ENCODE measurements around the gene HEXB. TPM values are rescaled to one million over a fixed set of nuclear protein-coding genes. Genes with fewer than 3 reads are reported as not detected.

HEXB gene
- total RNA-seq (2021; fragmentation: NEBNext Ultra II Directional; extraction: Animal tissue kit (Norgen Biotek cat#: 25700)) (69.2 and 73.4 TPM in 2 replicates), polyA plus RNA-seq (2011; rRNA removed) (38.1 and 39.7 TPM in 2 replicates), polyA minus RNA-seq (2011; rRNA and poly(A)+ RNA removed) (23.6 and 32.0 TPM in 2 replicates)
- 55.6 TPM for polyA plus RNA-seq (2011; cell fraction: cytosol; rRNA removed)
- polyA plus RNA-seq (2011; cell fraction: nucleus; rRNA removed), result 42.6 TPM
- 55.2 to 73.8 TPM (median 57.7 TPM) in 4 replicates for polyA plus RNA-seq (2012, experiment 1 of 2)
- 10.1 TPM for polyA plus RNA-seq (2012, experiment 2 of 2)
- polyA plus RNA-seq (2013, experiment 1 of 2), result 84.9 TPM
- 93.4 TPM for polyA plus RNA-seq (2013, experiment 2 of 2)
- 18.1 TPM for polyA minus RNA-seq (2011; cell fraction: cytosol; rRNA and poly(A)+ RNA removed)
- polyA minus RNA-seq (2011; cell fraction: nucleus; rRNA and poly(A)+ RNA removed), result 34.0 TPM
- long read RNA-seq, experiment 1, transcript HEXB-201 (14 exons, 1,901 nt), result major isoform, 30 of 44 reads
- long read RNA-seq, experiment 1, partial matches to known transcripts, result 9 of 44 reads
- long read RNA-seq, experiment 1, other reads (novel, unspliced or antisense), result 4 of 44 reads
- long read RNA-seq, experiment 2, partial matches to known transcripts, result 1 of 2 reads
- long read RNA-seq, experiment 2, other reads (novel, unspliced or antisense), result 0 of 2 reads

- no peaks in the 10 kb centered on the region for H3K79me1 ChIP-seq (ENCODE audit: low read depth, low read length)
- H2AK5ac ChIP-seq (ENCODE audit: low read depth, low read length), result no peak within 1 kb of the TSS
- peaks cover 0 to 10% (median 0%) of the 10 kb centered on the region in 4 experiments; a peak in 1 of 8 replicates for H3K36me3 ChIP-seq (ENCODE audit: control insufficient read depth in 2 of 4, insufficient read depth in 4 of 4, low read length in 3 of 4)
- H3K4me3 ChIP-seq (ENCODE audit: extremely low read depth in 1 of 4, insufficient read depth in 2 of 4, low read depth in 3 of 4, low read length in 4 of 4), result peak within 1 kb of the TSS; percentile 68 to 87 (median 76)
- peak within 1 kb of the TSS; percentile 92 for H4K8ac ChIP-seq (ENCODE audit: extremely low read depth, insufficient read depth, low read length)
- H2BK12ac ChIP-seq (ENCODE audit: low read depth, low read length), result no peak within 1 kb of the TSS
- peak within 1 kb of the TSS; percentile 67; the same call in 1 of the 2 replicates for H3K27ac ChIP-seq (ENCODE audit: low read depth, low read length)
- ChIA-PET POLR2A (ENCODE audit: partially characterized antibody) (interaction anchor here (0.6 to 1.5 kb wide), 9 partner anchors 9 to 371 kb away, joined by 3 to 6 read pairs (median 3); partner anchors contain the start of gene ENC1), CTCF (ENCODE audit: partially characterized antibody) (interaction anchor here (1.0 to 1.2 kb wide), 3 partner anchors 9 to 771 kb away, joined by 3 to 5 read pairs (median 4); no protein-coding TSS in a partner anchor)
- H3K23me2 ChIP-seq (ENCODE audit: low read depth, low read length), result peaks cover 4% of the 10 kb centered on the region; the same call in 1 of the 2 replicates
- peak within 1 kb of the TSS; percentile 73 for H3K56ac ChIP-seq (replicated peaks; ENCODE audit: insufficient read length, low read depth, low read length)
- peak within 1 kb of the TSS; percentile 80; the same call in 1 of the 2 replicates for H2BK5ac ChIP-seq (ENCODE audit: low read depth, low read length)
- H4K20me1 ChIP-seq (replicated peaks in 1 of 2; ENCODE audit: control insufficient read depth in 1 of 2, insufficient read depth in 2 of 2, low read length in 2 of 2), result peaks cover 0 to 8% of the 10 kb centered on the region in 2 experiments
- no peak within 1 kb of the TSS for H3K14ac ChIP-seq (ENCODE audit: insufficient read length)
- H3K9me3 ChIP-seq (ENCODE audit: insufficient read depth in 2 of 2, low read depth in 1 of 2, low read length in 1 of 2), result no peaks in the 10 kb centered on the region
- no peak within 1 kb of the TSS for H2BK20ac ChIP-seq (ENCODE audit: low read length)
- WGBS, 2 experiments (ENCODE audit: extremely low coverage in 1 of 2, insufficient coverage in 1 of 2, insufficient read length in 1 of 2, insufficient replicate concordance in 2 of 2, low coverage in 1 of 2, low lambda C conversion rate in 2 of 2, missing lambda C conversion rate in 1 of 2), result 13% methylated on average over 51 of the region's 78 CpGs; no CpG with 5 or more reads in 1 of the 2 experiments
- H2BK15ac ChIP-seq (ENCODE audit: low read length), result no peak within 1 kb of the TSS; the same call in 1 of the 2 replicates
- peaks cover 0 to 2% (median 0%) of the 10 kb centered on the region in 4 experiments; a peak in 1 of 7 replicates for H3K27me3 ChIP-seq (replicated peaks in 1 of 4; ENCODE audit: control insufficient read depth in 3 of 4, extremely low read depth in 1 of 4, insufficient read depth in 3 of 4, low read length in 3 of 4)
- no peak within 1 kb of the TSS for H2BK120ac ChIP-seq (replicated peaks; ENCODE audit: low read depth, low read length)
- FAIRE-seq, result no peak
- H3K79me2 ChIP-seq (ENCODE audit: control insufficient read depth in 1 of 2, insufficient read depth in 2 of 2, low read length in 2 of 2), result 0 out of 4 replicates have a peak, but pooled peaks cover 0 to 2% of the 10 kb centered on the region in 2 experiments
- H3K23ac ChIP-seq (ENCODE audit: insufficient read length), result no peak within 1 kb of the TSS
- peak within 1 kb of the TSS; percentile 72; the same call in 1 of the 2 replicates for H2AFZ ChIP-seq (ENCODE audit: low read length)
- DNase-seq (ENCODE audit: low read depth in 1 of 2, low spot score in 2 of 2), result peak; percentile 51 to 93
- peak within 1 kb of the TSS; percentile 78 to 94 for H3K4me2 ChIP-seq (ENCODE audit: insufficient read depth in 1 of 2, low read depth in 2 of 2, low read length in 2 of 2)
- peak within 1 kb of the TSS; percentile 55 for H3K18ac ChIP-seq (ENCODE audit: extremely low read depth, low read length)
- H3K9ac ChIP-seq (replicated peaks in 1 of 4; ENCODE audit: extremely low read depth in 1 of 4, low read depth in 3 of 4, low read length in 3 of 4), result peak within 1 kb of the TSS; percentile 5 to 87 (median 81)
- H3K4me1 ChIP-seq (replicated peaks in 1 of 4; ENCODE audit: control insufficient read depth in 3 of 4, insufficient read depth in 4 of 4, low read length in 3 of 4), result peaks cover 0 to 4% (median 2%) of the 10 kb centered on the region in 4 experiments; a peak in 4 of 7 replicates
- peak within 1 kb of the TSS; percentile 94 for H4K91ac ChIP-seq (replicated peaks; ENCODE audit: insufficient read length, low read length)
- peak within 1 kb of the TSS; percentile 61 for H4K5ac ChIP-seq (ENCODE audit: insufficient read length, low read depth, low read length)
- H3K4ac ChIP-seq (replicated peaks; ENCODE audit: insufficient read length, low read depth, low read length), result peak within 1 kb of the TSS; percentile 65
- TF ChIP-seq RFX5 (IDR thresholded peaks at IDR 0.05; ENCODE audit: borderline replicate concordance, low read depth, low read length) (no peak), HDAC2 (IDR thresholded peaks at IDR 0.05; ENCODE audit: borderline replicate concordance in 1 of 2, low read depth in 2 of 2, low read length in 2 of 2) (no peak), RXRA (IDR thresholded peaks at IDR 0.05; ENCODE audit: insufficient read depth, low read depth, low read length) (no peak), TAF7 (optimal IDR thresholded peaks at IDR 0.05; ENCODE audit: borderline replicate concordance, low read depth, low read length) (no peak)
Observed at GRCh38 chr5:74684900-74685851, at the start of gene HEXB. Gene HEXB, plus strand, starts transcription at chr5:74685233. Its CDS starts 28 bp downstream, at chr5:74685261.
